Mononuclear cell (primary cell): Measurements from ENCODE around the gene RAB40B. TPM values are rescaled to one million over a fixed set of nuclear protein-coding genes. Genes with fewer than 3 reads are reported as not detected.

ENCODE experiments used
- H3K27me3 ChIP-seq: 2 replicates; pipeline ENCODE4 v1.6.0; 2011; ENCODE audit warnings: low read length, control low read depth; ENCODE audit not compliant: insufficient read depth
- H3K4me1 ChIP-seq: 2 replicates; pipeline ENCODE4 v1.5.1; 2011; ENCODE audit warnings: mild to moderate bottlenecking, low read length, control low read depth; ENCODE audit not compliant: insufficient read depth
- H3K4me3 ChIP-seq: 2 replicates; pipeline ENCODE4 v1.5.1; 2011; ENCODE audit warnings: mild to moderate bottlenecking, low read length, moderate library complexity
- H3K9me3 ChIP-seq: 2 replicates; pipeline ENCODE4 v1.5.1; 2011; ENCODE audit warnings: low read depth, mild to moderate bottlenecking, control low read depth, low read length
- total RNA-seq: library from RNA; depleted of rRNA; stranded (reverse); fragments of >200 nt; gene quantifications from one replicate; pipeline ENCODE4 v1.2.3, GENCODE V29; 2012

Gene RAB40B
- total RNA-seq, 1 donor = 0.63 TPM

GRCh38 chr17:82687375-82687861 lies 11.1 kb downstream of the RAB40B start:
- Histone ChIP-seq H3K4me3 (no peak overlapping the region), H3K4me1 (no peaks in the 10 kb centered on the region), H3K9me3 (no peaks in the 10 kb centered on the region), H3K27me3 (no peaks in the 10 kb centered on the region)

GRCh38 chr17:82686366-82687324 lies 11.9 kb downstream of the RAB40B start:
- no peak overlapping the region for H3K4me3 ChIP-seq
- H3K27me3 ChIP-seq = no peaks in the 10 kb centered on the region
- no peaks in the 10 kb centered on the region for H3K4me1 ChIP-seq
- peaks cover 5% of the 10 kb centered on the region for H3K9me3 ChIP-seq

DNA sequence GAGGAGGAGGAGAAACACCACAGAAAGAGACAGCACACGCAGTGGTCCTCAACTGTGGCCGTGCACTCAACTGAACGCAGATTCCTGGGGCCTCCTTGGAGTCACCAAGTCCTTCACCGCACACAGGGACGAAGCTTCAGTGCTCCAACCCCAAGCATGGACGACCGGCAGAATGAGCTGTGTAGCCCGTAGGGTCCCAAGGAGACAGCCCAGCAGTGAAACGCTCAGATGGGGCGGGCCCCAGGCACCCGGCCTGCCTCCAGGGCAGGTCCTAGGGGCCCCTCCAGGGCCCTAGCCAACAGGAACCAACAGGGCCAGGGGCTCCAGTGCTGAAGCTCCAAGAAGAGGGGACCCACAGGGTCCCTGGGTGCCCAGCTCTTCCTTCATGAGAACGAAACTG lies 13.2 kb downstream of the RAB40B start:
- Histone ChIP-seq H3K27me3 (no peaks in the 10 kb centered on the region), H3K4me3 (no peak overlapping the region), H3K4me1 (no peaks in the 10 kb centered on the region), H3K9me3 (peaks cover 11% of the 10 kb centered on the region)

- Histone ChIP-seq H3K9me3 (peaks cover 11% of the 10 kb centered on the region), H3K4me1 (no peaks in the 10 kb centered on the region), H3K4me3 (no peak overlapping the region), H3K27me3 (no peaks in the 10 kb centered on the region)
These were observed 14.2 kb downstream of the RAB40B start for GRCh38 chr17:82684228-82684841.

DNA sequence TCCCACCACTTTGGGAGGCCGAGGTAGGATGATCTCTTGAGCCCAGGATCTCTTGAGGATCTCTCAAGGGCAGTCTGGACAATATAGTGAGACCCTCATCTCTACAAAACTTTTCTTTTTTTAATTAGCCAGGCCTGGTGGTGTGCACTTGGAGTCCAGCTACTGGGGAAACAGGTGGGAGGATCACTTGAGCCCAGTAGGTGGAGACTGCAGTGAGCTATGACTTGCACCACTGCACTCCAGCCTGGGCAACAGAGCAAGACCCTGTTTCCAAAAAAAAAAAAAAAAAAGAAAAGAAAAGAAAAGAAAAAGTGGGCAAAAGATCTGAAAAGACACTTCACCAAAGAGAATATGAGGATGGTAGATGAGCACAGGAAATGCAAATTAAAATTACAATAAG lies 15.0 kb downstream of the RAB40B start:
- no peaks in the 10 kb centered on the region for H3K4me1 ChIP-seq
- H3K9me3 ChIP-seq = peaks cover 11% of the 10 kb centered on the region
- no peaks in the 10 kb centered on the region for H3K27me3 ChIP-seq
- H3K4me3 ChIP-seq = no peak overlapping the region

DNA sequence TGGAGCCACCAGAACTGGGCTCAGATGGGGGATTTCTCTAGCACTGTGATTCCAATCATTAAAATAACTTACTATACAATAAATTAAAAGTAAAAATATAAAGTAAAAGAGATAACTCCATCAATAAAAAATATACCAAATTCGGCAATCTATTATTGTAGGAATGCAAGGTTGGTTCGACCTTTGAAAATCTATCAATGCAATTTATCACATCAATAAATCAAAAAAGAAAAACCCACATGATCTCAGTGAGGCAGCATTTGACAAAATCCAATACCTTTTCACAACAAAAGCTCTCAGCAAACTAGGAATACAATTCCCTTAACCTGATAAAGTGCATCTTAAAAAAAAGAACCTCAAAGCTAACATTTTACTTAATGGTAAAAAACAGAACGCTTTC lies 17.0 kb downstream of the RAB40B start:
- Histone ChIP-seq H3K27me3 (no peaks in the 10 kb centered on the region), H3K4me3 (no peak overlapping the region), H3K9me3 (peaks cover 11% of the 10 kb centered on the region), H3K4me1 (no peaks in the 10 kb centered on the region)

- peaks cover 11% of the 10 kb centered on the region for H3K9me3 ChIP-seq
- H3K4me3 ChIP-seq = no peak overlapping the region
- H3K4me1 ChIP-seq = no peaks in the 10 kb centered on the region
- H3K27me3 ChIP-seq = no peaks in the 10 kb centered on the region
These were observed 18.7 kb downstream of the RAB40B start for GRCh38 chr17:82679586-82680465.

DNA sequence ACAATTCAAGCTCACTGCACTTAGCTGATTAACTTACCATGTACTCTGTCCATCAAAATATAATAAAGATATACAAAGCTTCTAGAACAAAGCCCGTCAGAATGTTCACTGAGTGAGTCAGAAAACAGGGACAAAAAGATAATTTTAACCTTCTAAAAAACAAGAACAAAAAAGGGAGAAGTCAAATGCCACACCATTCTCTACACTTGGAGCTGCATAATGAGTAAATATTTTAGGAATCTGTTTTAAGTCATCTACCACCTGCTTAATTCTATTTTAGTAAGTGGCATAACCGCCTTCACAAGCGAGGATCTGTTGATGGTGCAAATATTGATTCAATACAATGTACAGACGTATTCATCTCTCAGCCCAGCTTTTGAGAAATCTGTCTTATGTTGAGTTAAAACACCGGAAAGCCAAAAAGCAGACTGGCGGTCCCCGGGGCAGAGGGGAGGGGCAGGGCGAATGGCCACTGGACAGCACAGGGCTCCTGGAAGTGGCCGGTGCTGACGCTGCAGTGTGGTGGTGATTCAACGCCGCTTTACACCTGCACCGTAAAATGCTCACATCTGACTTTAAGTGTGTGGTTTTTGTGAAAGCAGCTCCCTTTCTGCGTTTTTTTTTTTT lies 20.1 kb downstream of the RAB40B start:
- Histone ChIP-seq H3K4me3 (no peak overlapping the region), H3K4me1 (no peaks in the 10 kb centered on the region), H3K9me3 (peaks cover 11% of the 10 kb centered on the region), H3K27me3 (no peaks in the 10 kb centered on the region)

DNA sequence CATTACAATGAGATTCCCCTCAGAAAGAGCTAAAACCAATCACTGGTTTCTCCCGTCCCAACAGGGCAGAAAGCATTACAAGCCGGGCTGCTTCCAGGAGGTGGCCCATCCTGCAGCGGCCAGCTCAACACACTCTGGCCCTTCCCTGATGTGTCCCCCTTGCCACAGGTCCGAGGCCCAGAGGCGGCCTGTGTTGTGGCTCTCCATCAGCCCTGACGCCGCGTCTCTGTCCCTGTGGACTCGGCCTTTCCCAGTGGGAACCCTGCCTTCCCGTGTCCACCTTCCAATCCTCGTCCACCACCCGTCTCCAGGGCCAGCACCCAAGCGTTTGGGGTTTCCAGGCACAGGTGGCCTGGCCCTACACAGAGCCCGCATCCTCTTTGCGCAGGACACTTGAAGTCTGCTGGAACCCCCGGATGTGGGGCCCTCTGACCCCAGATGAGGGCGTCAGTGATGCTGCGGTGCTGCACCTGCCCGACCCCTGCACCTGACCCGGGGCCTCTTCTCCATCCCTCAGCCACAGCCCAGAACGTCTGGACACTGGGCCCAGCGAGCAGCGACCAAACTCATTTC lies 21.1 kb downstream of the RAB40B start:
- Histone ChIP-seq H3K4me3 (no peak overlapping the region), H3K27me3 (no peaks in the 10 kb centered on the region), H3K9me3 (peaks cover 11% of the 10 kb centered on the region), H3K4me1 (no peaks in the 10 kb centered on the region)

GRCh38 chr17:82675476-82676245 lies 22.8 kb downstream of the RAB40B start:
- Histone ChIP-seq H3K4me3 (no peak overlapping the region), H3K27me3 (no peaks in the 10 kb centered on the region), H3K9me3 (no peaks in the 10 kb centered on the region), H3K4me1 (no peaks in the 10 kb centered on the region)

DNA sequence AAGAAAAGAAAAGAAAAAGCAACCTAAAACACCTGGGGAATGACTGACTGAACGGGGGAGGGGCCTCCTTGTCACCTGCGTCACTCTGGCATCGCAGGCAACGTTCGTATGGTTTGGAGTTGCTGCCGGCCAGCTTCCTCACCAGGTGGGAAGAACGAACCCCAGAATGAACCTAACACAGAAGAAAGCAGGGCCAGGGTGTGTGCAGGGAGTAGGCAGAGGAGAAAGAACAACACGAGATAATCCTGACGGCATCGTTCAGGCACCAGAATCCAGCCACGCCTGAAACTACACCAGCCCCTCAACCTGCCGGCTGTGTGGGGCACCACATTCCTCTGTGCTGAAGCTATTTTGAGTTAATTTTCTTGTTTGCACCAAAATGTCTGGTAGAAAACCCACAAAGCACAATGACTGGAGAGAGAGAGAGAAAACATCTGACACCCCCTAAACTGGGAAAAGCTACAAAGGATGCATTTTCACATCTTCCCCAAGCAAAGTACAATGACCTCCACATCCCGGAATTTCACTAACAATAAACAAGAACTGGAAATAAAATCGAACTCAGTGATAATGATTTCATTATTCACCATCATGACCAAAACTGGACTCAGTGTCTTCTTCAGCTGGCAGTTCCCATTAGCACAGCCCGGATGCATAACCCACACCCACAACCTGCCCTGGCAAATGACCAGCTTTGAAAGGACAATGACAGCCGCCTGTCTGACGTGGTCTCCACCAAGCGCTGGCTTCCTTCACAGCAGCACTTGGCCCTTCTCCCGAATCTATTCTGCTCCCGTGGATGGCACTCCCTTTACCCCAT lies 23.6 kb downstream of the RAB40B start:
- Histone ChIP-seq H3K4me1 (no peaks in the 10 kb centered on the region), H3K9me3 (no peaks in the 10 kb centered on the region), H3K27me3 (no peaks in the 10 kb centered on the region), H3K4me3 (no peak overlapping the region)

DNA sequence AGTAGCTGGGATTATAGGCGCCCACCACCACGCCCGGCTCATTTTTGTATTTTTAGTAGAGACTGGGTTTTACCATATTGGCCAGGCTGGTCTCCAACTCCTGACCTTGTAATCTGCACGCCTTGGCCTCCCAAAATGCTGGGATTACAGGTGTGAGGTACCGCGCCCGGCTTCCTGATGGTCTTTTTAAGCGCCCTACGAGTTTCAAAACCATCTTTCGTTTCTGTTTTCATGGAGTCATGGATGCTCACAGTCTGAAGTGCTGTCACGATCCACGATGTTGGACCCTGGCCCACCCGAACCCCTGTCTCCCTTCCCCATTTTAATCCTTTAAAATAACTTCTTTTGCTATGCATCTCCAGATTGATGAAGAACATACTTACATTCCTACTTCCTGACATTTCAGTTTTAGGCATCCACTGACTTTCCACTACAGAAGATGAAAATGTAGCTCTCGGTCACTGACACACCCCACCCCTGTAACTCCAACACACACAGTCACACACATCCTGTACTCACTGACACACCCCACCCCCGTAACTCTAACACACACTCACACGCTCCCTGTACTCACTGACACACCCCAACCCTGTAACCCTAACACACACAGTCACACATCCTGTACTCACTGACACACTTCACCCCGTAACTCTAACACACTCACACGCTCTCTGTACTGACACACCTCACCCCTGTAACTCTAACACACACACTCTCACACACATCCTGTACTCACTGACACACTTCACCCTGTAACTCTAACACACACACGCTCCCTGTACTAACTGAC lies 27.6 kb downstream of the RAB40B start:
- Histone ChIP-seq H3K4me3 (no peak overlapping the region), H3K9me3 (no peaks in the 10 kb centered on the region), H3K27me3 (no peaks in the 10 kb centered on the region), H3K4me1 (peaks cover 8% of the 10 kb centered on the region)
